IPS-15b (cell line): ENCODE measurements around the gene FAM83E.
"Not testable (repeated sequence)": the region's sequence is repeated elsewhere in the genome, so short reads cannot be mapped to it uniquely, and the experiment has no call there.

ENCODE experiments used
- H3K27me3 ChIP-seq: one replicate; pipeline ENCODE4 v1.6.1; 2013; ENCODE audit warnings: low read length; ENCODE audit not compliant: control insufficient read depth, insufficient read depth
- H3K36me3 ChIP-seq: one replicate; pipeline ENCODE4 v1.6.1; 2013; ENCODE audit warnings: low read length; ENCODE audit not compliant: control insufficient read depth, insufficient read depth
- H3K4me1 ChIP-seq: one replicate; pipeline ENCODE4 v1.6.1; 2013; ENCODE audit warnings: mild to moderate bottlenecking, low read length; ENCODE audit not compliant: control insufficient read depth, insufficient read depth
- H3K4me3 ChIP-seq: one replicate; pipeline ENCODE4 v1.5.1; 2013; ENCODE audit warnings: low read depth, low read length
- H3K9ac ChIP-seq: one replicate; pipeline ENCODE4 v1.6.1; 2013; ENCODE audit warnings: low read depth, mild to moderate bottlenecking, low read length
- H3K9me3 ChIP-seq: one replicate; pipeline ENCODE4 v1.6.1; 2013; ENCODE audit warnings: mild to moderate bottlenecking, low read length; ENCODE audit not compliant: control insufficient read depth, insufficient read depth

The FAM83E gene

DNA sequence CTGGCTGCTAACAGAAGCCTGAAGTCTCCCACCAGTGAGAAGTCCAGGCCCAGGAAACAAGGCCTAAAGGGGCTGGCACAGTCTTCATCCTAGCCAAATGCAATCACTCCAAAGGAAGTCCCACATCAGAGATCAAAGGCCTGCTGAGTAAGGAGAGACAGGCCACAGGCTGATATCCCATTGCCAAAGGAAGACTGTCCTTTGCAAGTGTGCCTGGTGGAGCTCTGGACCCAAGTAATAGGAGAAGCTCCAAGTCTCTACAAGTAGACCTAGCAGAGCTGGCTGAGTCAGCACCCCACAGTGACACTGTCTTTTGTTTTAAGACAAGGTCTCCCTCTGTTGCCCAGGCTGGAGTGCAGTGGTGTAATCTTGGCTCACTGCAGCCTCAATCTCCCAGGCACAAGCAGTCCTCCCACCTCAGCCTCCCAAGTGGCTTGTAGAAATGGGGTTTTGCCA lies 17.8 kb upstream of the FAM83E start:
- Histone ChIP-seq H3K27me3 (no peaks in the 10 kb centered on the region), H3K4me3 (no peak overlapping the region), H3K9ac (no peak overlapping the region), H3K36me3 (peaks cover 6% of the 10 kb centered on the region), H3K9me3 (no peaks in the 10 kb centered on the region), H3K4me1 (peaks cover 6% of the 10 kb centered on the region)

GRCh38 chr19:48632286-48632685 lies 17.4 kb upstream of the FAM83E start:
- not testable (repeated sequence) for H3K4me1 ChIP-seq, H3K9me3 ChIP-seq, H3K9ac ChIP-seq, H3K4me3 ChIP-seq, H3K36me3 ChIP-seq, H3K27me3 ChIP-seq

GRCh38 chr19:48631225-48631624 lies 16.3 kb upstream of the FAM83E start:
- peaks cover 6% of the 10 kb centered on the region for H3K36me3 ChIP-seq
- no peak overlapping the region for H3K9ac ChIP-seq
- H3K9me3 ChIP-seq, result no peaks in the 10 kb centered on the region
- no peaks in the 10 kb centered on the region for H3K27me3 ChIP-seq
- peaks cover 6% of the 10 kb centered on the region for H3K4me1 ChIP-seq
- peak overlapping the region; percentile 67 for H3K4me3 ChIP-seq

GRCh38 chr19:48630296-48631063 lies 15.6 kb upstream of the FAM83E start:
- Histone ChIP-seq H3K4me3 (peak overlapping the region; percentile 67), H3K27me3 (no peaks in the 10 kb centered on the region), H3K9ac (peak overlapping the region; percentile 81), H3K4me1 (peaks cover 6% of the 10 kb centered on the region), H3K9me3 (no peaks in the 10 kb centered on the region), H3K36me3 (peaks cover 6% of the 10 kb centered on the region)

DNA sequence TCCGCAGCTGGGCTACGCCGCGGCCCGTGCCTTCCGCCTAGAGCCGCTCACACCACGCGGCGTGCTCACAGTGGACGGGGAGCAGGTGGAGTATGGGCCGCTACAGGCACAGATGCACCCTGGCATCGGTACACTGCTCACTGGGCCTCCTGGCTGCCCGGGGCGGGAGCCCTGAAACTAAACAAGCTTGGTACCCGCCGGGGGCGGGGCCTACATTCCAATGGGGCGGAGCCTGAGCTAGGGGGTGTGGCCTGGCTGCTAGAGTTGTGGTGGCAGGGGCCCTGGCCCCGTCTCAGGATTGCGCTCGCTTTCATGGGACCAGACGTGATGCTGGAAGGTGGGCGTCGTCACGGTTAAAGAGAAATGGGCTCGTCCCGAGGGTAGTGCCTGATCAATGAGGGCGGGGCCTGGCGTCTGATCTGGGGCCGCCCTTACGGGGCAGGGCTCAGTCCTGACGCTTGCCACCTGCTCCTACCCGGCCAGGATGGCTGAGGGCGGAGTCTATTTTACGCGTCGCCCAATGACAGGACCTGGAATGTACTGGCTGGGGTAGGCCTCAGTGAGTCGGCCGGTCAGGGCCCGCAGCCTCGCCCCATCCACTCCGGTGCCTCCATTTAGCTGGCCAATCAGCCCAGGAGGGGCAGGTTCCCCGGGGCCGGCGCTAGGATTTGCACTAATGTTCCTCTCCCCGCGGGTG lies 14.9 kb upstream of the FAM83E start:
- peak overlapping the region; percentile 67 for H3K4me3 ChIP-seq
- H3K27me3 ChIP-seq, result no peaks in the 10 kb centered on the region
- H3K9me3 ChIP-seq, result no peaks in the 10 kb centered on the region
- H3K9ac ChIP-seq, result peak overlapping the region; percentile 81
- peaks cover 6% of the 10 kb centered on the region for H3K4me1 ChIP-seq
- peaks cover 6% of the 10 kb centered on the region for H3K36me3 ChIP-seq

- H3K9ac ChIP-seq, result peak overlapping the region; percentile 37
- H3K4me3 ChIP-seq, result peak overlapping the region; percentile 49
- H3K9me3 ChIP-seq, result no peaks in the 10 kb centered on the region
- H3K27me3 ChIP-seq, result no peaks in the 10 kb centered on the region
- peaks cover 5% of the 10 kb centered on the region for H3K4me1 ChIP-seq
- peaks cover 6% of the 10 kb centered on the region for H3K36me3 ChIP-seq
Measured at GRCh38 chr19:48629297-48629598, 14.4 kb upstream of the FAM83E start.

DNA sequence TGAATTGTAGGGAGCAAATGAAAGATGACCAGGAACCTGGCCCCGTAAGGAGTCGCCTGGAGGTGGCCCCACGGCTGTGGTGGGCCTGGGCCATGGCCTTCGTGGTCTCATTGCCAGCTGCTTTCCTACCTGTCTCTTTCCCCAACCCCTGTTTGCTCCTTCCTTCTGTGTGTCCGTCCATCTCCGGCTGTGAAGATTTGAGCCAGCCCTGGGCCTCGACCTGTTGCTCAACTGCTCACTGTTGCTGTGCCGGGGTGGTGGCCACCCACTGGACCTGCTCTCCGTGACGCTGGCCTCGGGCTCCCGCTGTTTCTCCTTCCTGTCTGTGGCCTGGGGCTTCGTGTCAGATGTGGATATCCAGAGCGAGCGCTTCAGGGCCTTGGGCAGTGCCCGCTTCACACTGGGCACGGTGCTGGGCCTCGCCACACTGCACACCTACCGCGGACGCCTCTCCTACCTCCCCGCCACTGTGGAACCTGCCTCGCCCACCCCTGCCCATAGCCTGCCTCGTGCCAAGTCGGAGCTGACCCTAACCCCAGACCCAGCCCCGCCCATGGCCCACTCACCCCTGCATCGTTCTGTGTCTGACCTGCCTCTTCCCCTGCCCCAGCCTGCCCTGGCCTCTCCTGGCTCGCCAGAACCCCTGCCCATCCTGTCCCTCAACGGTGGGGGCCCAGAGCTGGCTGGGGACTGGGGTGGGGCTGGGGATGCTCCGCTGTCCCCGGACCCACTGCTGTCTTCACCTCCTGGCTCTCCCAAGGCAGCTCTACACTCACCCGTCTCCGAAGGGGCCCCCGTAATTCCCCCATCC lies 13.8 kb upstream of the FAM83E start:
- no peaks in the 10 kb centered on the region for H3K9me3 ChIP-seq
- no peaks in the 10 kb centered on the region for H3K4me1 ChIP-seq
- no peak overlapping the region for H3K4me3 ChIP-seq
- H3K36me3 ChIP-seq, result peaks cover 6% of the 10 kb centered on the region
- H3K27me3 ChIP-seq, result no peaks in the 10 kb centered on the region
- no peak overlapping the region for H3K9ac ChIP-seq

DNA sequence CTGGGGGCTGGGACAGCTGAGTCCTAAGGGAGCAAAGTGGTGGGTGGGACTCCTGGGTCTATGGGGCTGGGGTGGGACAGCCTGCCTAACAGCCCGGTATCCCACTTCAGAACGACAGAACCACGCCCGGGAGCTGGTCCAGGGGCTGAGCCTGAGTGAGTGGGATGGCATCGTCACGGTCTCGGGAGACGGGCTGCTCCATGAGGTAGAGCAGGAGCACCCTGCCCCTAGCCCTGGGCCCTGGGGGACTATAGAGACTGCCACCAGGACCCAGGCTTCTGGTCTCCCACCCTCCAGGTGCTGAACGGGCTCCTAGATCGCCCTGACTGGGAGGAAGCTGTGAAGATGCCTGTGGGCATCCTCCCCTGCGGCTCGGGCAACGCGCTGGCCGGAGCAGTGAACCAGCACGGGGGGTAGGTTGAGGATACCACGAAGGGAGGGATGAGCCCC lies 13.0 kb upstream of the FAM83E start:
- Histone ChIP-seq H3K9me3 (no peaks in the 10 kb centered on the region), H3K27me3 (no peaks in the 10 kb centered on the region), H3K4me3 (no peak overlapping the region), H3K36me3 (peaks cover 6% of the 10 kb centered on the region), H3K4me1 (peaks cover 4% of the 10 kb centered on the region), H3K9ac (no peak overlapping the region)

- Histone ChIP-seq H3K9me3 (no peaks in the 10 kb centered on the region), H3K4me3 (no peak overlapping the region), H3K27me3 (no peaks in the 10 kb centered on the region), H3K4me1 (peaks cover 4% of the 10 kb centered on the region), H3K9ac (no peak overlapping the region), H3K36me3 (peaks cover 2% of the 10 kb centered on the region)
Measured at GRCh38 chr19:48627201-48627864, 12.5 kb upstream of the FAM83E start.

DNA sequence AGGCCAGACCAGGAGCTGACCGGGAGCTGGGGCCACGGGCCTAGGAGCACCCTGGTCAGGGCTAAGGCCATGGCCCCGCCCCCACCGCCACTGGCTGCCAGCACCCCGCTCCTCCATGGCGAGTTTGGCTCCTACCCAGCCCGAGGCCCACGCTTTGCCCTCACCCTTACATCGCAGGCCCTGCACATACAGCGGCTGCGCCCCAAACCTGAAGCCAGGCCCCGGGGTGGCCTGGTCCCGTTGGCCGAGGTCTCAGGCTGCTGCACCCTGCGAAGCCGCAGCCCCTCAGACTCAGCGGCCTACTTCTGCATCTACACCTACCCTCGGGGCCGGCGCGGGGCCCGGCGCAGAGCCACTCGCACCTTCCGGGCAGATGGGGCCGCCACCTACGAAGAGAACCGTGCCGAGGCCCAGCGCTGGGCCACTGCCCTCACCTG lies 11.0 kb upstream of the FAM83E start:
- Histone ChIP-seq H3K4me1 (peaks cover 4% of the 10 kb centered on the region), H3K36me3 (no peaks in the 10 kb centered on the region), H3K9ac (no peak overlapping the region), H3K9me3 (no peaks in the 10 kb centered on the region), H3K27me3 (no peaks in the 10 kb centered on the region), H3K4me3 (no peak overlapping the region)
